GM04504 (cell line): ENCODE results near the gene CRIP1.

Experiments used
- DNase-seq: peaks from one replicate; pipeline ENCODE4 v3.0.0-alpha.2; 2012; ENCODE audit warnings: low read depth

The CRIP1 gene

DNA sequence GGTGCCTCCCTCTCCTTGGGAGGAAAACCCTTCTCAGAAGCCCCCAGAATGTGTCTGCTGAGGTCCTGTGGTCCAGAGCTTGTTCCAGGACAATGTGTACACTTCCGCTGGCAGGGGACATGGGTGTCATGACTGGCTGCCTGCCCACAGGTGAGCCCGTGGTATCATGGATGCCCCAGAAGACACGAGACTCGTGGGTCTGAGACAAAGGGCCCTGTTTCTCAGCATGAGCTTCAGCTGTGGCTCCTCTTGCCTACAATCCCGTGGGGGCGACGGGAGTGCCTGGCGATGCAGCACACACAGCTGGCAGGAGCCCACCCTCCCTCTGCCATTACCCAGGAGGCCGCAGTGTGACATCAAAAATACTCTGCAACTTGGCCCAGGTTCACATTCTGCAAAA, 46.7 kb downstream of the CRIP1 start:
- DNase-seq: no peak

DNA sequence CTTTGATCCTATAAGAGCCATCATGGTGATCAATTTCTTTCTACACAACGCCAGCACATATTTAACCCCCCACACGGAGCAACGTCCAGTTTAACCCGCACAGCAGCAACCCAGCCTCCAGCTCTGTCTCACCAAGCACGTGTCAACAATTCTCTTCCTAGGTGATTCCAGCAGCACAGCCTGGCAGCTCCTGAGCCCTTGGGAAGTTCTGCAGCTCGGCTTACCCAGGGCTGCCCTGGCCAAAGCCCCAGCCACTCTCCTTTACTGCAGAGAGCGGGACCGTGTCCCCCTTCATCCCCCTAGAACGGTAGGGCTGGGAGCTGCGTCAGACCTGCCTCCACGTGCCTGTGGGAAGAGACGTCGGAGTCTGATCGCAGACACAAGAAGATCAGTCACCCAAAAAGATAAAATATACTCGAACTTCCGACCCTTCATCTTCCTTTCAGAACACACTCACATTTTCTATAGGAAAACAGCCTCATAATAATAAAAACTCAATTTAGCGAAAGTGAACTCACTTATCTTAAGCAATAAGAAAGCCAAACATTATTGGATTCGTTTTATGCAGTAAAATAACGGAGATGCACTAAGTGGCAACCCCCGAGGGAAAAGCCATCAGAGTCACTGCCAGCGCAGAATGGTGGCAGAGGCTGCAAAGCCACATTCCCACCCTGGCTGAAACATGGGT, 47.3 kb downstream of the CRIP1 start:
- no peak for DNase-seq

DNA sequence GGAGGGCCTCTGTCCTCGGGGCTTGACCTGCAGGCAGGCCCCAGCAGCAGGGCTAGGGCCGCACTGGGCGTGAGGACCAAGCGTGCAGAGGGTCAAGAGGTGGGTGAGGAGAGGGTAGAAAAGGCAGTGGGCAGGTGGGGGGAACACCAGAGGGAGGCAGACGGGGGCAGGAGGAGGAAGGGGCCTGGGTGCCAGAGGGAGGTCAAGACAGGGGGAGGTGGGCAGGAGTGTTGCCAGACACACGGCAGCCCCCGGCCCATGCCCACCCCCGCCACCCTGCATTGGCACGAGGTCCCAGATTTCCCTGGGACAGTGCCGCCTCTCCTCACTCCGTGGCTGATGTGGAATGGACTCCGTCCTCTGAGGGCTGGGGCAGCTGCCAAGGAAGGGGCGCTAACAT, 47.9 kb downstream of the CRIP1 start:
- DNase-seq: no peak

DNA sequence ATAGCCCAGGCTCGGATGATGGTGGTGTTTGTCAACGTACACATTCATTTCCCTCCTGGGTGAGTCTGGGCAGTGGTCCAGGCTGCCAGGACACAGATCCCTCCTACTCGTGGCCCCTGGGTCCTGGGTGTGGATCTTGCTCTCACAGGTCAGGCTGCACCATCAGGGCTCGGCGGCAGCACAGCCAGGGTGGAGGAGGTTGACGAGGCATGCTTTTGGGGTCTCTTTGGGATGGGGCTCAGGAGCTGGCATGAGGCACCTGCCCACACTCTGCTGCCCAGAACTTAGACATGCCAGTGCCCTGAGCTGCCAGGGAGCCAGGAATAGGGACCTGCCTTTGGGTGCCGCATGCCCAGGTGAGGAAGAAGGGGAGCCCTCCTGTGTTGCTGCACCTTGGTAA, 49.4 kb downstream of the CRIP1 start:
- DNase-seq: no peak

- DNase-seq: no peak
Measured at GRCh38 chr14:105536691-105537579, 50.2 kb downstream of the CRIP1 start.

GRCh38 chr14:105537580-105538474, 51.1 kb downstream of the CRIP1 start:
- DNase-seq: no peak
